ENCODE measurements around the gene SSC5D.
"Not testable (repeated sequence)": the region's sequence is repeated elsewhere in the genome, so short reads cannot be mapped to it uniquely, and the experiment has no call there.

Gene SSC5D

DNA sequence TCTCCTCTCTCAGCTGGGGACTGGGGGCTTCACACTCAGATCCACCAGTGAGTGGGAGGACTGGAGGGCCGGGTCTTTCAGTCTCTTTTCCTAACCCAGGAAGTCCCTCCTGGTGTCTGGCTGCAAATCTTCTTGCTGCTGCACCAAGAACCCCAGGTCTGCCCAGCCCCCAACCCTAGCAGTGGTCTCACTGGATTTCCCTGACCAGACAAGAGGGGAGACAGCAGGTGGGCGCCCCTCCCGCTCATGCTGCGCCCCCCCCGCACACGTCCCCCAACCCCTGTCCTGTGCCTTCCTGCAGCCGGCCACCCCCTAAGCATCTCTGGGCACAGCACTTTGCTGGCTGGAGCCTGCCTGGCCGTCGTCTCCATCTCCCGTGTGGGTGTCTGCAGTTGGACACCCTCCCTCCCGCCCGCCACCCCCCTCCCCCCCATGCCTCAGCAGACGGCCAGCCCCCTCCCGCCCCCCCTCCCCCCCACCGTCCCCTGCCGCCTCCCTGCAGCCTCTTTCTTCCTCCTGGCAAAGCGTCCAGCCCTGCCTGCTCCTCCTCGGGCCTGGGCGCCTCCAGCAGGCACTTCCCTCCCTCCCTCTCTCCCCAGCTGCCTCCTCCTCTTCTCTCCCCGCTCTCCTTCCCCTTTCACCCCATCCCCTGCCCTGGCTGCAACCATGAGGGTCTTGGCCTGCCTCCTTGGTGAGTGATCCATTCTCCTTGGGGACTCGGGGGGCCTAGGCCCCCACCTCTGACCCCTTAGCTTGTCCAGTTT is at the start of gene SSC5D:
Gene SSC5D (plus strand): TSS at position 513 of the 764 bp plus-strand sequence. CDS start 154 bp downstream, at position 667.
- DNase-seq, result no peak

DNA sequence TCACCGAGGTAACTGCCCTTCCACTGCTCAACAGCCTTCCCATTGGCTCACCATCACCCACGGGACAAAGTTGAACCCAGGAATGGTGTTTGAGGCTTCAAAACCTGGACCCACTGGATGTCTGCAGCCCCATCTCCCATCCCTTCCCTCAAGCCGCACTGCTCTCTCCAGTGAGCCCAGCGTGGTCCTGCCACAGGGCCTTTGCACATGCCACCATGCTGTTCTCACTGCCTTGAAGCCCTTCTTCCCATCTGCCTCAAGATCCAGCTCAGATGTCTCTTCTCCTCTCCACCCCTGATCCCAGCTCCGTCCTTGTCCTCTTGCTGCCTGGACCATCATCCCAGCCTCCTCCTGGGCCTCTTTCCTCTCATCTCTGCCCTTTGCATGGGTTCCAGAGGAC is 49.2 kb upstream of the SSC5D start:
- no peak for DNase-seq

DNA sequence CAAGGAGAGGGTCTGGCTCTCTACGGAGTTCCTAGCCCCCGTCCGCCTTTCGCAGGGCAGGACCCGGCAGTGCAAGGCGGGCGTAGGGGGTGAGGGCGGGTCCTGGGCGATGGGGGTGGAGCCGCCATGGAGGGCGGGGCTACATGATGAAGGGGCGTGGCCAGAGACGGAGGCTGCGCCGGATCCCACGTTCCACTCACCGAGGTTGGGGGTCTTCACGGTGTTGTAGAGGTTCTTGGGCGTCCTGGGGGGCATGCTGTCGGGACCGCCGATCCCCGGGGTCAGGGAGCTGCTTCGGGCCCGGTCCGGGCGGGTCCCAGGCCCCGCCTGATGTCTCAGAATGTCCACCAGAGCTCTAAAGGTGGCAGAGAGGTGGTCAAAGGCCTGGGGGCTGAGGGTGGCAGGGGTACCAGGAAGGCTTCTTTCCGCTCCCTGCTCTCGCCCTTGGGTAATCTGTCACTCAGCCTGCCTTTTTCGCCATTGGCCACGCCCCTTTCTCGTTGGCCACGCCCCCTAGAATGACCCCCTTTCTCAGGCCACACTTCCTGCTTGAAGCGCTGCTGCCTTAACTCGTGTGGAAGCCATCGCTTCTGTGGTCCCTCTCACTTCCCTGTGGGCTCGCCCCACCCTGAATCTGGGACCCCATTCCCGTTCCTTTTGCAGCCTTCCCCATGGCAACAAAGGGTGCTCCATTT is 47.7 kb upstream of the SSC5D start:
- no peak for DNase-seq

DNA sequence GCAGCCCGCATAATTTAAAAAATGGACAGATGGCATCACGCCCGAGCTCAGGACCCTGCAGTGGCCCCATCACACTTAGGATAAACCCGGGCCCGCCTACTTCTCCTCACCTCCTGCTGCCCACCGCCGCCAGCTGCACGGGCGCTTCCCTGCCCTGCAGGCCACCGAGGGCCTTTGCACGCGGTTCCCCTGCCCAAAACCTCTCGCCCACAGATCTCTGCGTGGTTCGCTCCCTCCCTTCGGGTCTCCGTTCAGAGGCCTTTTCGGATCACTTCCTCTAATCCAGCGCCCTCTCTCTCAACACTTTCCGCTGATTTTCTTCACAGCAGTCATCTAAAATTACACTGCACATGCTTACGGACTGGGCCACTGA is 46.9 kb upstream of the SSC5D start:
- DNase-seq, result no peak

DNA sequence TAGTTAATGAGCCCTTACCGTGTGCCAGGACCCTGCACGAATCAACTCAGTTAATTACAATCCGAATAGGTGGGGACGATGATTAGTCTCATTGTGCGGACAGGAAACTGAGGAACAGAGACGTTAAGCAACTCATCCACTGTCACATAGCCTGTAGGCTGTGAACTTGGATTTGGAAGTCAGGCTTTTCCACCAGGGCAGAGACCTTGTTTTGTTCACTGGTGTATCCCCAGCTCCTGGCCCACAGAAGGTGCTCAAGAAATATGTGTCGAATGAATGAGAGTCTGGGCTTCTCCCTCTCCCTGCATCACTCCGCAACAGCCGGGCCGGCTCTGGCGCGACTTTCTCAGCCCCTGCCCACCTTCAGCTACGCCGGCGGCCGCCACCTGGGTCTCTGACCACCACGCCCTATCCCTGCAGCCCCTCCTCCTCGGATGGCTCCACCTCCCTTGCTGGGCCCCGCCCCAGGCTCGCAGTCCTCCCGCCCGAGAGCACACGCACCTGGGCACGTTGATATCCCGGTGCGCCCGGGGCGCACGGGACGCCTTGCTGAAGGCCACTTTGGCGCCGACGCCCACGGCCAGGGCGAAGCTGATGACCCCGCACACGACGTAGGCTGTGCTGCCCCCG is 46.4 kb upstream of the SSC5D start:
- no peak for DNase-seq

DNA sequence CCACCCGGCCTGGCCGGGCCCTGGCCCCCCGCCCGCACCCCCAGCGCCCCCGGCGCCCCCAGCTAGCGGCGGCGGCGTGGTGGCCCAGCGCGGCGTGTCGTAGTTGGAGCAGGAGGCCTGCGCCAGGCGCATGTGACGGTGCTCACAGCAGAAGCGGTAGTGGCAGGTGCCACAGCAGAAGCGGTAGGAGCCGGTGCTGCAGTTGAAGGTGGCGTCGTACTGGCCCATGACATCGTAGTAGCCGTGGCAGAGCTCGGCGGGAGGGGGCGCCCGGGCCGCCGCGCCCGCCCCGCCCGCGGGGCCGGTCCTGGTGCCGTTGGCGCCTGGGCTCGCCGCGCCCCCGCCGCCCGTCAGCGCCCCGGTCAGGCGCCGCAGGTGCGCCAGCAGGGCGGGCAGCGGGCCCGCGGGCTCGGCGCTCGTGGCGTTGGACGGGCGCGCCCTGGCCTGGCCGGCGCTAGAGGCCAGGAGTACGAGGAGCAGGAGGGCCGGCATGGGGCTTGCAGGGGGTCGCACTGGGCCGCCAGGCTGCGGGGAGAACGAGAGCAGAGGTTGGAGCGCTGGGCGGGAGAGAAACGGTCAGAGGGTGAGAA is 45.8 kb upstream of the SSC5D start:
- no peak for DNase-seq

DNA sequence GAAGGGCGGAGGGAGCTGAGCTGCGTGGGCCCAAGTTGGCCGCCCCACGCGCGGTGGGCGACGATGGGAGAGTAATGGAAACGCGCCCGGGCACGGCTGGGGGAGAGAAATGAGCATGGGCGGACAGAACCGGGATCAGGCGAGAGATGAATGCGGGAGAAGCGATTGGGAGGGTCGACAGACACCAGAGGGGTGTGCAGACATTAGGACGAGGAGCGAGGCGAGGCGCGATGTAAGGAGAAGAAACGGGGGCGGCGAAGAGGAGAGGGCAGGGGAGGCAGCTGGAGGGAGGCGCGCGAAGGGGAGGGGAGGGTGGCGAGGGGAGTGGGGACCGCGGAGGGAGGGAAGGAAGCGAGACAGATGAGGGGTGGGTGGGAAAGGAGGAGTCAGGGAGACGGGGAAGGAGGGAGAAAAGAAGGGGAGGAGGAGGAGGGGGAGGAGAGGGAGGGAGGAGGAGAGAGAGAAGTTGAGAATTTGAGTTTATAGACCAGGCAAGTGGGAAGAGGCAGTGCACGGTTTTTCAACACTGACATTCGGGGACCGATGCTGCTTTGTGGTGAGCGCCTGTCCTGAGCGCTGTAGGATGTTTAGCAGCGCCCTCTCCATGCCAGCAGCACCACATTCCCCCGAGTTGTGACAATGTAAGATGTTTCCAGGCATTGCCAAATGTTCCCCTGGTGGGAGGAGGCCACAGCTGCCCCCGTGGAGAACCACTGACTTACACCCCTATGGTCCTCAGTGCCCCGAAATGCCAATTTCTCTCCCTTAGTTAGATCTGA is 45.0 kb upstream of the SSC5D start, which contains the start of gene SHISA7:
Gene SHISA7 (minus strand): TSS at position 256 of the 779 bp plus-strand sequence. CDS start 437 bp downstream, outside the sequence.
- DNase-seq, result no peak

DNA sequence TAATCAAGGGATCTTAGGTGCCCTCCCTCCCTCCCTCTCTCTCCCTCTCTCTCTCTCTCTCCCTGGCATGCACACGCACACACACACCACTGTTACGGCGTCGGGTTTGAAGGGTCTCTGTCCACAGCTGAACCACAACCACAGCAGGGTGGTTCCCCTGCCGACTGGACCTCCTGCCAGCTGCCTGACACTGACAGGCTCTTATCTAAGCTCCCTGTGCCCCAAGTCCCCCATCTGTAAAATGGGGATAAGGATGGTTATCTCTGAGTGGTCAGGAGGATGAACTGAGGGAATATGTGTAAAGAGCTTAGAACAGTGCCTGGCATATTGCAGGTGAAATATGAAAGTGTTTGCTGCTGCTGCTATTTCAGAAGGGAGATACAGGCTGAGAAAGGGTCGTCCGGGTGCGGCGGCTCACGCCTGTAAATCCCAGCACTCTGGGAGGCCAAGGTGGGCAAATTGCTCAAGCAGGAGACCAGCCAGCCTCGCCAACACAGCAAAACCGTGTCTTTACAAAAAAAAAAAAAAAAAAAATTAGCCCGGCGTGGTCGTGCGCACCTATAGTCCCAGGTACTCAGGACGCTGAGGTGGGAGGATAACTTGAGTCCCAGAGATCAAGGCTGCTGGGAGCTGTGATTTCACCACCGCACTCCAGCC is 44.3 kb upstream of the SSC5D start:
- no peak for DNase-seq

DNA sequence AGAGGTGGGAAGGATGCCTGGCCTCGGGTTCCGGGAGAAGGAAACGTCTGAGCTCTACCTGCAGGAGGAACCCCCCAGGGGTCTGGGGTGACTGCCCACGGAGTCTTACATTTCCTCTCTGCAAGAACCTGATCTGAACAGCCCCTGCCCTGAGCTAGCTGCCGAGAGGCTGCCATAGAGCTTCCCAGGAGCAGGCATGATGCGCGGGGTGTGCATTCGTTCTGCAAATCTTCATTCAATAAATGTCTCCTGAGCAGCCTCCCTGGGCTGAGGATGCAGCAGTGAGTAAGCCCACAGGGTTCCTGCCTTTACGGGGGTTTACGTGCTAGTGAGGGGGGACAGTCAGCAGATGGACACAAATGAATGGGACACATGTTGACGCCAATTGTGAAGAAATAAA is 43.6 kb upstream of the SSC5D start:
- no peak for DNase-seq

DNA sequence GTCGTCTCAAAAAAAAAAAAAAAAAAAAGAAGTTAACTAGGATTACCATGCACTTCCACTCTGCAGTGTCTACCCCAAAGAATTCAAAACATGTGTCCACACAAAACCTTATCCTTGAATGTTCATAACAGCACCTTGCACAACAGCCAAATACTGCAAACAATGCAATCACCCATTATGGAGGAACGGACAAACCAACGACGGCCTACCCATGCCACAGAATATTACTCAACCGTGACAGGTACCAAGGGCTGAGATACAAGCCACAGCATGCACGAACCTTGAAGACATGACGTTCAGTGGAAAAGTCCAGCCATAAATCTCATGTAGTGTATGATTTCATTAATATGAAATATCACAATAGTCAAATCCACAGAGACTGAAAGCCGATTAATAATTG is 42.2 kb upstream of the SSC5D start:
- DNase-seq, result no peak

DNA sequence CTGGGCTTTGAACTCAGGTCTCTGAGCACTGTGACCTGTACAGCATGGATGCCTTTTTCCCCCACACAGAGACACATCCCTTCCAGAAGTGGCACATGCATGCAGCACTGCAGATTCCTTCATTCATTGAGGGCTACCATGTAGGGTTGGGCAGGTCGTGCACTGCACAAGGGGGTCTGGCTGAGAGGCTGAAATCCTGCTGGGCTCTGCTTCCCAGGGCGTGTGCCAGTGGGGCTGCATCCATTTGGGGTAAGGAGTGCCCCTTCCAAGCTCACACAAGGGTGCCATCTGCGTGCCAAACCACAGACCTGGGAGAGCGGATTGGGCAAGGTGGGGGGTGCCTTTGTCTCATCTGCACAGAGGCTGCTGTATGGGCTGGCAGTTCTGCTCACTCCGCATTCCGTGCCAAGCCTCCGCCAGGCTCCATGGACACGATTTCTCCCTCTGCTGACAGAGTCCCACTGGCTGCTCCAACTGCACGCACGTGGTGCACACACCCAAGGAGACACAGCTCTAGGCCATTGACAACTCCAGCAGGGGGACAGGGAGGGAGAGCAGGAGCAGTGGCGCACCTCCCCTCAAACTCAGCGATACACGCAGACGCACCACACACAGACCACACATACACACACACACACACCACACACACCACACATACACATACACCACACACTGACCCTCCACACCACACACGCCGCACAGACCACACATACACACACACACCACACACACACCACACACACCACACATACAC is 40.6 kb upstream of the SSC5D start:
- no peak for DNase-seq

DNA sequence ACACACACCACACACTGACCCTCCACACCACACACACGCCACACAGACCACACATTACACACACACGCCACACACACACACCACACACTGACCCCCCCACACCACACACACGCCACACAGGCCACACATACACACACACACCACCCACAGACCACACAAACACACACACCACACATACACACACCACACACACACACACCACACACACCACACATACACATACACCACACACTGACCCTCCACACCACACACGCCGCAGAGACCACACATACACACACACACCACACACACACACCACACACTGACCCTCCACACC is 40.1 kb upstream of the SSC5D start:
- DNase-seq, result not testable (repeated sequence)

DNA sequence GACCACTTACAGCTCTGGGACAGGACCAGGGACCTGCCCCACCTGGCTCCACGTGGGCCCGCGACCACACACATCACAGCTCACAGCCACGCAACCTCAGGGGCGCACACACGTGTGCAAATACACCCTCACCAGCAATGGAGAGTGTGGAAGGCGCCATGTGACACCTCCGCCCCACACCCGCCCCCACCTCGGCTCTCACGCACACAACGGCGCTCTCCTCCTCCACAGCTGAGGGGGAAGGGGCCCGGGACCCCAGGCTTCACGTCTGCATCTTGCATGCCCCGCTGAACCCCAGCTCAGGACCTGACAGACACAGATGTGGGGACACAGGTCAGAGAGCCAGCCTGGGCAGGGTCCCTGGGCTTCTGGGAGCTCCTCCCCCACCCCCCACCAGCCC is 38.8 kb upstream of the SSC5D start:
- no peak for DNase-seq

DNA sequence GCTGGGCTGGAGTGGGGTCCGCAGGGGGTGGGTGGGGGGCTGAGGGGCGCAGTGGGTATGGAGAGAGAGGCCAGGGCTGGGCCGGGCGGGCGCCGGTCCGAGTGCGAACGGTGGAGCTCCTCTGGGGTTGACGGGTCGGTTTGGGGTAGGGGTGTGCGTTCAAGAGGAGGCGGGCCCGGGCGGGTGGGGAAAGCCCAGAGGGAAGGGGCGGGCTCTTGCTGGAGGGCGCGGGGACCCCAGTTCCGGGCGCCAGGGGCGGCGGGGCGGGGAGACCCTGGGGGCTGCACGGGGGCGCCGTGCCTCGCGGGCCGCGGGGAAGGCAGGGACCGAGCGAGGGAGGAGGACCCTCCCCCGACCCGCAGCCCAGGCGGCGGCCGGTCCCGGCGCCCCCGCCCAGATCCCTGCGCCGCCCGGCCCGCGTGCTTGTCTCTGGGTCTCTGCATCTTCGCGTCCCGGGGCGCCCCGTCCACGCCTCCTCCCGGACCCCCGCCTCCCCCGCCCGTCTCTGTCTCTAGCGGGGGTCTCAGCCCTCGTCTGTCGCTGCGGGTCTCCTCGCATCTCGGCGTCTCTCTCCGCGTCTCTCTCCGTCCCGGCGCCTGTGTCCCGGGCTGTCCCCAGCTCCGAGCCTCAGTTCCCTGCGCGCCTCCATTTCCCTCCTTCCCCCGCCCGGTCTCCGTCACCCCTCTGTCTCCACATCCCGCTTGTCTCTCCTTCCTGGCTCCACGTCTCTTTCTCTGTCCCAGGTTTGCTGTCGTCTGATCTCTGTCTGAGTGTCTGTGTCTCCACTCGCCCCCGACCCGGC is 36.9 kb upstream of the SSC5D start:
- DNase-seq, result no peak

DNA sequence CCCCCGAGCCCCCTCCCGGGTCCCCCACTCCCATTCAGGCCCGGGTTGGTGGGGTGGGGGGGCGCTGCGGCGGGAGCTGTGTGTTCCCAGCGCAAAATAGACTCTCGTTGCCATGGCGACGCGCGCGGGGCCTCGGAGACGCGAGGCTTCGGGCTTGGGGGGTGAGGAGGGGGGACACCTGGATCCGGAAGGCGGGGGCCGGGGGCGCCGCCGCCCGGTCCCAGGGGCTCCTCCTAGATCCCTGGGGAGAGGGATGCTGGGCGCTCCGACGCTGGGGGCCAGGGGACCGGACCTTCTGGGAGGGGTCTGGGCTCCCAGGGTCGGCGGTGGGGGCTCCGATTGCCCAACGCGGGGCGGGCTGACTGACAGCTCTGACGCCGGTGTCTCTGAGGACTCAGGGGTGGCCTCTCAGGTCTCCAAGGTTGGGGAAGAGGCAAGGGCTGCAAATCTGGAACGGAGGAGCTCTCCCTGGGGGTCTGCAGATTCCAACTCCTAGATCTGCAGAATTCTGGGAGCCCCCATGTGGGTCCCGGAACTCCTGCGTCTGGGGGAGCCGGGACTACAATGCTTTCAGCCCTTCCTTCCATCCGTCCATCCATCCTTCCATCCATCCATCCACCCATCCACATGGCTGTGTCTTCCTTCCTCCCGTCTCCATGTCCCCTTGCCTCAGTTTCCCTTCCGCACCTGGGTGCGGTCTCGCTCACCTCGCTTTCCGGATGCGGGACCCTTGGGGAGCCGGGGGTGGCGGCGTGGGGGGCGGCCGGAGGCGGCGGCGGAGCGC is 36.1 kb upstream of the SSC5D start:
- no peak for DNase-seq

DNA sequence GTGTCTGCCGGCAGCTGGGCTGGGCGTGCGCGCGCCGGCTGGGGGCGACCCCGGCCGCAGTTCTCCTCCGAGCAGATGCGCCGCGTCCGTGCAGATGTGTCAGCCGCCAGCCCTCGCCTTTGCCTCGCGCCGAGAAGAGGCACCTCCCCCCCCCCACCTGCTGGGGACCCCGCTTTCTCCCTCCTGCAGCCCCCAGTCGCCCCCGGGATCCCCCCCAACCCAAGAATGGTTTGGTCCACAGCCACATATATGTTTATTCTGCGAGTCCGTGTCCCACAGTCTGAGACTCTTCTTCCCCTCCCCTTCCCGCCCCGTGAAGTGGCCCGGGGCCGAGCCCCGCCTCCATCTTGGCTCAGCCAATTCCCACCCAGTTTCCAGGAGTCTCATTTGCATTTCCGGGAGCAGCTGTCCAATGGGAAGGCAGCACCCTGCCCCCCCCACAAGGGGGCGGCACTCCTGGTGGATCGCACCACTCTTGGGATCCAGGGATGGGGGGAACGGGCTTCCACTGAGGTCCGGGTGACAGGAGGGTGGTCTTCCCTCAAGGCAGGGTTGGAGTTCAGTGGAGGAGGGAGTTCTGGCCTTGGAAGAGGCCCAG is 35.4 kb upstream of the SSC5D start:
- no peak for DNase-seq

DNA sequence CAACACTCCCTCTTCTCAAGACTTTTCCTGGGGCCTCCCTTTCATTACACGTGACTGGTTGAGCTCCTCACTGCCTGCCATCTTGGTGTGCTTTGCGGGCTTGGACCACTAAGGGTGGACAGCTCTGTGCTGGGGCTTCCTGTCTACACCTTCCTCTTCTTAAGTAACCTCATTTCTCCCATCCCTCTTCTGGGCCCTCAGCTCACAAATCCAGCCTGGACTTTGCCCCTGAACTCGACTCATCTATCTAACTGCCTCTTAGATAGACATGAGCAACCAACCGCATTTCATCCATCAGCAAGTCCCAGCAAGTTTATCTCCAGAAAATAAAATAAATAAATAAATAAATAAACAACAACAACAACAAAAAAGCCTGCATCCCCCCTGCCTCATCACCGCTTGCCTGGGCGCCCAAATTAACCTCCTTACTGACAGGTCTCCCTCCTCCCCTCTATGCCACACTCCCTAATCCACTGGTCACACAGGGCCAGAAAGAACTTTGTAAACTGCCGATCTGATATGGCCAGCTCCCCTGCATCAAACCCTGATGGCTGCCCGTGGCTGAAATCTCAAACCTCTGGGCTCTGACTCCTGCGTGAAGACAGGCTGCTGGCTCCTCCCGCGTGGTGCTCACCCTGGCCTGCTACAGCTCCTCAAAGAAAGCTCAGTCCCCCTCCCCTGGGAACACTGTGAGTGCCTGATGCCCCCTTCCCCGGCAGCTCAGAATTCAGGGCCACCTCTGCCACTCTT is 34.5 kb upstream of the SSC5D start:
- no peak for DNase-seq

DNA sequence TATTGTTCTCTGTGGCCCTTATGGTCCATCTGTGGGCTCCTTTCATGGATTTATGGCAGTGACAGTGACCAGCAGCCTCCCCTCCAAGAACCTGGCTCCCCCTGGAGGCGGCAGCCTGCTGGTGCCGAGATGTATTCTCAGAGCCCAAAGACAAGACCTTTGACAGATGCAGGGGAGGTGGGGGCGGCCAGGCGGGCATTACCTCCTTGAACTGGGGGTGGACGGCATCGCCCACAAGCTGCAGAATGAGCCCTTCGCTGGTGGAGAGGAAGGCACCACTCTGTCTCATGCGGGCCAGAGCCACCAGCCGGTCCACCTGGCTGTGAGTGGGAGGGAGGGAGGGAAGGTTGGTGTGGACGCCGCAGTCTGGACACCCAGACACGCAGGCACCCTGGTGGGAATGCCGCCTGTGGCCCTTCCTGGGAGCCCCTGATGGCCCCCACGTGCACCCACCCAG is 33.4 kb upstream of the SSC5D start:
- DNase-seq, result peak; percentile 19

Data from amniotic stem cell (primary cell).